Measurements from ENCODE around the gene PACSIN1.

PACSIN1 gene

DNA sequence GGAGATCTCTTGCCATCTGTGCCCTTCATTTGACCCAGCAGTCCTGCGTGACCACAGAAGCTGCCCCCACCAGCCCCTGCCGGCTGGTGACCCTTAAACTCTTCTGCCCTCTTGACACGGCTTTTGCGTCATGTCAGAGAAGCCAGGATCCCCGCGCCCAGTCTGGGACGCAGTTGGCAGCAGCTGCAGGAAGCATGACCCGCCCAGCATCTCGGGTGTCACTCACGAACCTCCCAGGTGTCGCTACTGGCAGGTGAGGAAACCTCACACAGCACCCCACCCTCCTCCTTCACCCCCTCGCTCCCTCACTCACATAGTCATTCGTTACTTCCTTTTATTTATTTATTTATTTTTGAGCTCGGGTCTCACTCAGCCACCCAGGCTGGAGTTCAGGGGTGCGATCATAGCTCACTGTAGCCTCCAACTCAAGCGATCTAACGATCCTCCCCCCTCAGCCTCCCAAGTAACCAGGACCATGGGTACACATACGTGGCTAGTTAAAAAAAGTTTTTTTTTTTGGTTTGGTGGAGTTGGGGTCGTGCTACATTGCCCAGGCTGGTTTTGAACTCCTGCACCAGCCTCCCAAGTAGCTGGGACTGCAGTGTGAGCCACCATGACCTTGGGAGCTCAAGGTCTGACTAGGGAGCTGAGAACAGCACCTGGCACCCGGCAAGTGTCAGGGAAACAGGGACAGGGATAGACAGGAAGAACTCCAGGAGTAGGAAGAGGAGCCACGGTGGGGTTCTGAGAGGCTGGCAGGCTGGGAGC, 104.4 kb downstream of the PACSIN1 start:
- TF ChIP-seq CTCF (IDR thresholded peaks at IDR 0.05; ENCODE audit: low read depth, low read length, missing control alignments), result no peak
- H3K4me3 ChIP-seq (replicated peaks; ENCODE audit: low read depth, low read length), result no peak overlapping the region
- no peak for DNase-seq (ENCODE audit: extremely low read depth, low read depth)

- no peak for DNase-seq (ENCODE audit: extremely low read depth, low read depth)
- no peak for TF ChIP-seq CTCF (IDR thresholded peaks at IDR 0.05; ENCODE audit: low read depth, low read length, missing control alignments)
- no peak overlapping the region for H3K4me3 ChIP-seq (replicated peaks; ENCODE audit: low read depth, low read length)
Measured at GRCh38 chr6:34571388-34571787, 105.5 kb downstream of the PACSIN1 start.

- TF ChIP-seq CTCF (IDR thresholded peaks at IDR 0.05; ENCODE audit: low read depth, low read length, missing control alignments), result no peak
- DNase-seq (ENCODE audit: extremely low read depth, low read depth), result no peak
- no peak overlapping the region for H3K4me3 ChIP-seq (replicated peaks; ENCODE audit: low read depth, low read length)
Measured at GRCh38 chr6:34572021-34572420, 106.1 kb downstream of the PACSIN1 start.

- no peak for DNase-seq (ENCODE audit: extremely low read depth, low read depth)
- no peak overlapping the region for H3K4me3 ChIP-seq (replicated peaks; ENCODE audit: low read depth, low read length)
- TF ChIP-seq CTCF (IDR thresholded peaks at IDR 0.05; ENCODE audit: low read depth, low read length, missing control alignments), result no peak
Measured at GRCh38 chr6:34572585-34572984, 106.7 kb downstream of the PACSIN1 start.

- no peak overlapping the region for H3K4me3 ChIP-seq (replicated peaks; ENCODE audit: low read depth, low read length)
- no peak for DNase-seq (ENCODE audit: extremely low read depth, low read depth)
- TF ChIP-seq CTCF (IDR thresholded peaks at IDR 0.05; ENCODE audit: low read depth, low read length, missing control alignments), result no peak
Measured at GRCh38 chr6:34573567-34574183, 107.8 kb downstream of the PACSIN1 start.

DNA sequence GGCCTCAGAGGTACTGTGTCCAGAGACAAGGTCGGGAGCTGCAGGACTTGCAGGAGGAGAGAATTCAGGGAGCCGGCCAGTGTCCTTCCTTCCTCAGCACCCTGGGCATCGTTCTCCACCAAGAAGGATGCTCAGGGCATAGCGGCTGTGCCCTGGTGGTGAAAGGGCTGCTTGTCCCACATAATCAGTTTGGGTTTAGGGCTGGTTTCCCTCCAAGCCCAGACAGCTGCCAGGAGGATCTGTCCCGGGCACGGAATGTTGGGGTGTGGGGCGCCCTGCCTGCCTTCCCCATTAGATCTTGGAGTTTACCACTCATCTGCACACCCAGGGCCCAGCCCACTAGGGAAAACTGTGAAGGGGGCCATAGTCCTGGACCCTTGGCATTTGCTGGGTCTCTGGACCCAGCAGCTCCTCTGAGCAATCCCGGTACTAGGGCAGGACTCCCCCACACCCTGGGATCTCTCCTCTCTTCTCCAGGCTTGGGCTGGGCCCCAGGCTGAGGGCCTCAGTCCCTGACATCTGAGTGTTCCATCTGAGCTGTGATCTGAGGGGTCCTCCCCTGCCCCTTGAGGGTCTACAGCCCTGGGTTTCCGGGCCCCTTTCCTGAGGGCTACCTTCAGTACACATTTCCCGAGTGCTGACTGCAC, 108.9 kb downstream of the PACSIN1 start:
- TF ChIP-seq CTCF (IDR thresholded peaks at IDR 0.05; ENCODE audit: low read depth, low read length, missing control alignments), result no peak
- DNase-seq (ENCODE audit: extremely low read depth, low read depth), result no peak
- H3K4me3 ChIP-seq (replicated peaks; ENCODE audit: low read depth, low read length), result no peak overlapping the region
